ENCODE results near the gene CDKN2AIP.

DNA sequence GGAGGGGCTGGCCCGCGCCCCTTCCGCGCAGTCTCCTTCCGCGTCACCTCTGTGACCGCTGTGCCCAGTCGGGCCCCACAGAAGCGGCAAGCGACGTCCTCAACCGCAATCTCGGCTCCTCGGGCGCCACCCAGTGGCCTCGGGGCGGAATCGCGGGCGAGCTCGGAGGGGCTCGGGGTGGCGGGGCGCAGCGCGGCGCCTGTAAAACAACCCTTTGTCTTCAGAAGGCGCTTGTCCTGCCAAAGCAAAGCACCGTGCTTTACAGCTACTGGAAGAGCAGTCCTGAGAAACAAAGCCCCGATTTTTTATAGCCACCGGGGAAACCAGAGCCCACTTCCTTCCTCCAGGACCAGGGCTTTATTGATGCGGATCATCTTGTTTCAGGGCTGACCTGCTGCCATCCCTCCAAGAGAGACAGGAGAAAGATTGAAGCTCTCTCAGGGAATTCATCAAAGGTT lies 37.3 kb upstream of the CDKN2AIP start:
- TF ChIP-seq POLR2A (IDR thresholded peaks at IDR 0.05), result no peak
- TF ChIP-seq, protein P1, sequence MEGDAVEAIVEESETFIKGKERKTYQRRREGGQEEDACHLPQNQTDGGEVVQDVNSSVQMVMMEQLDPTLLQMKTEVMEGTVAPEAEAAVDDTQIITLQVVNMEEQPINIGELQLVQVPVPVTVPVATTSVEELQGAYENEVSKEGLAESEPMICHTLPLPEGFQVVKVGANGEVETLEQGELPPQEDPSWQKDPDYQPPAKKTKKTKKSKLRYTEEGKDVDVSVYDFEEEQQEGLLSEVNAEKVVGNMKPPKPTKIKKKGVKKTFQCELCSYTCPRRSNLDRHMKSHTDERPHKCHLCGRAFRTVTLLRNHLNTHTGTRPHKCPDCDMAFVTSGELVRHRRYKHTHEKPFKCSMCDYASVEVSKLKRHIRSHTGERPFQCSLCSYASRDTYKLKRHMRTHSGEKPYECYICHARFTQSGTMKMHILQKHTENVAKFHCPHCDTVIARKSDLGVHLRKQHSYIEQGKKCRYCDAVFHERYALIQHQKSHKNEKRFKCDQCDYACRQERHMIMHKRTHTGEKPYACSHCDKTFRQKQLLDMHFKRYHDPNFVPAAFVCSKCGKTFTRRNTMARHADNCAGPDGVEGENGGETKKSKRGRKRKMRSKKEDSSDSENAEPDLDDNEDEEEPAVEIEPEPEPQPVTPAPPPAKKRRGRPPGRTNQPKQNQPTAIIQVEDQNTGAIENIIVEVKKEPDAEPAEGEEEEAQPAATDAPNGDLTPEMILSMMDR (IDR thresholded peaks at IDR 0.05), result peak; percentile 88 to 99 (median 96)
